A549 treated with dexamethasone at 1 μM for 4 hours (cell line): ENCODE results near the gene POTEM. TPM values are rescaled to one million over a fixed set of nuclear protein-coding genes. Genes with fewer than 3 reads are reported as not detected.

ENCODE experiments used
- total RNA-seq: library from RNA; stranded (reverse); fragments of 200-300 nt; extraction: Qiagen RNA extraction; gene quantifications from 5 replicates; pipeline ENCODE4 v1.2.3, GENCODE V29; 2022

POTEM gene
- total RNA-seq = not detected in 5 replicates

GRCh38 chr14:18967134-18967533, at the start of gene POTEM:
Gene POTEM, plus strand, starts transcription at chr14:18967434. Its CDS starts 52 bp downstream, at chr14:18967486.

